ENCODE results near the gene SPATA7.
A peak's percentile ranks its signal among the peaks of the same experiment; 100 is the strongest.

SPATA7 gene

GRCh38 chr14:88430976-88431375, 45.5 kb downstream of the SPATA7 start:
- Histone ChIP-seq H3K27ac (ENCODE audit: low read length) (no peak overlapping the region), H4K20me1 (ENCODE audit: insufficient read depth, low read length) (no peaks in the 10 kb centered on the region), H3K4me1 (ENCODE audit: insufficient read depth, low read length) (no peaks in the 10 kb centered on the region), H3K27me3 (ENCODE audit: insufficient read depth, low read length, poor library complexity) (no peaks in the 10 kb centered on the region), H3K79me2 (ENCODE audit: insufficient read depth, low read length) (no peaks in the 10 kb centered on the region), H3K4me3 (ENCODE audit: low read depth in 1 of 2, low read length in 2 of 2) (no peak overlapping the region), H3K36me3 (ENCODE audit: insufficient read depth, low read length) (no peaks in the 10 kb centered on the region), H3K4me2 (ENCODE audit: insufficient read depth, low read length) (no peak overlapping the region), H3K9me3 (ENCODE audit: insufficient read depth, low read length, severe bottlenecking) (no peaks in the 10 kb centered on the region), H2AFZ (ENCODE audit: low read depth, low read length) (no peak overlapping the region), H3K9ac (ENCODE audit: low read depth, low read length) (no peak overlapping the region)
- TF ChIP-seq EZH2 (IDR thresholded peaks at IDR 0.05; ENCODE audit: borderline replicate concordance, low read depth, low read length, severe bottlenecking) (no peak), CTCF (IDR thresholded peaks at IDR 0.05; ENCODE audit: borderline replicate concordance, extremely low read depth, low read length, poor library complexity, severe bottlenecking) (no peak)
- ATAC-seq (ENCODE audit: insufficient read depth, low read depth): no peak
- no peak for DNase-seq

GRCh38 chr14:88437658-88438057, 52.2 kb downstream of the SPATA7 start:
- Histone ChIP-seq H3K4me2 (ENCODE audit: insufficient read depth, low read length) (no peak overlapping the region), H2AFZ (ENCODE audit: low read depth, low read length) (no peak overlapping the region), H3K4me1 (ENCODE audit: insufficient read depth, low read length) (no peaks in the 10 kb centered on the region), H3K4me3 (ENCODE audit: low read depth in 1 of 2, low read length in 2 of 2) (no peak overlapping the region), H3K79me2 (ENCODE audit: insufficient read depth, low read length) (no peaks in the 10 kb centered on the region), H3K27me3 (ENCODE audit: insufficient read depth, low read length, poor library complexity) (no peaks in the 10 kb centered on the region), H4K20me1 (ENCODE audit: insufficient read depth, low read length) (no peaks in the 10 kb centered on the region), H3K9ac (ENCODE audit: low read depth, low read length) (no peak overlapping the region), H3K9me3 (ENCODE audit: insufficient read depth, low read length, severe bottlenecking) (no peaks in the 10 kb centered on the region), H3K36me3 (ENCODE audit: insufficient read depth, low read length) (no peaks in the 10 kb centered on the region), H3K27ac (ENCODE audit: low read length) (no peak overlapping the region)
- DNase-seq: no peak
- TF ChIP-seq EZH2 (IDR thresholded peaks at IDR 0.05; ENCODE audit: borderline replicate concordance, low read depth, low read length, severe bottlenecking): no peak
- peak; percentile 28 for TF ChIP-seq CTCF (IDR thresholded peaks at IDR 0.05; ENCODE audit: borderline replicate concordance, extremely low read depth, low read length, poor library complexity, severe bottlenecking)
- ATAC-seq (ENCODE audit: insufficient read depth, low read depth): no peak

GRCh38 chr14:88439088-88439487, 53.6 kb downstream of the SPATA7 start:
- Histone ChIP-seq H3K27me3 (ENCODE audit: insufficient read depth, low read length, poor library complexity) (no peaks in the 10 kb centered on the region), H3K4me3 (ENCODE audit: low read depth in 1 of 2, low read length in 2 of 2) (no peak overlapping the region), H4K20me1 (ENCODE audit: insufficient read depth, low read length) (no peaks in the 10 kb centered on the region), H3K4me1 (ENCODE audit: insufficient read depth, low read length) (no peaks in the 10 kb centered on the region), H3K4me2 (ENCODE audit: insufficient read depth, low read length) (no peak overlapping the region), H2AFZ (ENCODE audit: low read depth, low read length) (no peak overlapping the region), H3K9ac (ENCODE audit: low read depth, low read length) (no peak overlapping the region), H3K79me2 (ENCODE audit: insufficient read depth, low read length) (no peaks in the 10 kb centered on the region), H3K36me3 (ENCODE audit: insufficient read depth, low read length) (no peaks in the 10 kb centered on the region), H3K9me3 (ENCODE audit: insufficient read depth, low read length, severe bottlenecking) (no peaks in the 10 kb centered on the region), H3K27ac (ENCODE audit: low read length) (no peak overlapping the region)
- DNase-seq: no peak
- TF ChIP-seq CTCF (IDR thresholded peaks at IDR 0.05; ENCODE audit: borderline replicate concordance, extremely low read depth, low read length, poor library complexity, severe bottlenecking): no peak
- TF ChIP-seq EZH2 (IDR thresholded peaks at IDR 0.05; ENCODE audit: borderline replicate concordance, low read depth, low read length, severe bottlenecking): no peak
- no peak for ATAC-seq (ENCODE audit: insufficient read depth, low read depth)

- H3K27me3 ChIP-seq (ENCODE audit: insufficient read depth, low read length, poor library complexity): no peaks in the 10 kb centered on the region
- DNase-seq (no peak), ATAC-seq (ENCODE audit: insufficient read depth, low read depth) (no peak)
- H3K9ac ChIP-seq (ENCODE audit: low read depth, low read length): no peak overlapping the region
- TF ChIP-seq EZH2 (IDR thresholded peaks at IDR 0.05; ENCODE audit: borderline replicate concordance, low read depth, low read length, severe bottlenecking): no peak
- no peak for TF ChIP-seq CTCF (IDR thresholded peaks at IDR 0.05; ENCODE audit: borderline replicate concordance, extremely low read depth, low read length, poor library complexity, severe bottlenecking)
- H3K4me2 ChIP-seq (ENCODE audit: insufficient read depth, low read length): no peak overlapping the region
- no peaks in the 10 kb centered on the region for H3K4me1 ChIP-seq (ENCODE audit: insufficient read depth, low read length)
- no peak overlapping the region for H2AFZ ChIP-seq (ENCODE audit: low read depth, low read length)
- no peak overlapping the region for H3K4me3 ChIP-seq (ENCODE audit: low read depth in 1 of 2, low read length in 2 of 2)
- no peaks in the 10 kb centered on the region for H3K36me3 ChIP-seq (ENCODE audit: insufficient read depth, low read length)
- H3K9me3 ChIP-seq (ENCODE audit: insufficient read depth, low read length, severe bottlenecking): no peaks in the 10 kb centered on the region
- H4K20me1 ChIP-seq (ENCODE audit: insufficient read depth, low read length): no peaks in the 10 kb centered on the region
- H3K27ac ChIP-seq (ENCODE audit: low read length): no peak overlapping the region
- no peaks in the 10 kb centered on the region for H3K79me2 ChIP-seq (ENCODE audit: insufficient read depth, low read length)
Observed at GRCh38 chr14:88452231-88452630, 66.8 kb downstream of the SPATA7 start.
